DND-41 (cell line): Measurements from ENCODE around the gene GTPBP6.
"Not testable (repeated sequence)": the region's sequence is repeated elsewhere in the genome, so short reads cannot be mapped to it uniquely, and the experiment has no call there.

ENCODE experiments used
- CTCF ChIP-seq: IDR thresholded peaks from 2 replicates; pipeline ENCODE4 v1.5.1; 2012; ENCODE audit warnings: borderline replicate concordance, low read length, moderate library complexity, mild to moderate bottlenecking; ENCODE audit not compliant: poor library complexity, severe bottlenecking; ENCODE audit errors: extremely low read depth
- EZH2 ChIP-seq: IDR thresholded peaks from 3 replicates; pipeline ENCODE4 v1.6.1; 2012; ENCODE audit warnings: borderline replicate concordance, low read depth, mild to moderate bottlenecking, moderate library complexity, low read length, inconsistent platforms; ENCODE audit not compliant: severe bottlenecking

GRCh38 chrX:279757-280604 is 38.6 kb downstream of the GTPBP6 start:
- TF ChIP-seq CTCF, EZH2: not testable (repeated sequence)
